Fibroblast of peridontal ligament (primary cell): ENCODE results near the gene SPINK13.
"Not testable (repeated sequence)": the region's sequence is repeated elsewhere in the genome, so short reads cannot be mapped to it uniquely, and the experiment has no call there.

Experiments
- DNase-seq: peaks from one replicate; pipeline ENCODE4 v3.0.0-alpha.2; 2010; ENCODE audit errors: extremely low read depth

Gene SPINK13

DNA sequence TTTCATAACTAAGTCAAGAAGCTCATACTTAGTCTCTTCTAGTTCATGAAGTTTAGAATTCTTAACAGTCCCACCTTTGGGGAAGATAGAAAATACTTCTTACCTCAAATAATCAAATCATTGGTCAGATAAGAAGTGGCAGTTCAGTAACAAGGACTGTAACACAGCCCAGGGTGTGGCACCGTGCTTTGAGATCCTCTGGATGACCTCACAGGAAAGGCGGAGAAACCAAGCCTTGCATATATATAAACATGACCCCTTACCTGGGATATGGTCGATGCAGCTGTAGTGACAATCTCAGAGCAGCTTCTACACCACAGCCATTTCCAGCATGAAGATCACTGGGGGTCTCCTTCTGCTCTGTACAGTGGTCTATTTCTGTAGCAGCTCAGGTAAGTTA lies 43.6 kb downstream of the SPINK13 start, which contains the start of gene SPINK7:
Gene SPINK7 (plus strand): TSS at position 271 of the 400 bp plus-strand sequence. CDS start 61 bp downstream, at position 332.
- DNase-seq: no peak

DNA sequence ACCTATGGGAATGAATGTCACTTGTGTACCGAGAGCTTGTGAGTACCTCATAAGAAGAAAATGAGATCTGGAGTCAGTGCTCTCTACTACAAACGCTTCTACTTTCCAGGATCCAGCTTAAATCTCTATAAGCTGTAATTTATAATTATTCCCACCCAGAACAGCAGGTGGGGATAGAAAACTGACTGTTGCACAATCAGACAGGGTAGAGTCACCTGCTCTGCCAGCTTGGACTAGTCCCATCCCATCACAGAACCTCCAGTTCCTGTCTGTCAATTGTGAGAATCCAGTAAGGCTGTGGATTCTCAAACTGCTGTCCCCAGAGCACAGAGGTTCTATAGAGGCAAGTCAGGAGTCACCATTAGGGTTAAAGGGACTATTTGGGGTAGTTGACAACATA lies 45.6 kb downstream of the SPINK13 start:
- no peak for DNase-seq

DNA sequence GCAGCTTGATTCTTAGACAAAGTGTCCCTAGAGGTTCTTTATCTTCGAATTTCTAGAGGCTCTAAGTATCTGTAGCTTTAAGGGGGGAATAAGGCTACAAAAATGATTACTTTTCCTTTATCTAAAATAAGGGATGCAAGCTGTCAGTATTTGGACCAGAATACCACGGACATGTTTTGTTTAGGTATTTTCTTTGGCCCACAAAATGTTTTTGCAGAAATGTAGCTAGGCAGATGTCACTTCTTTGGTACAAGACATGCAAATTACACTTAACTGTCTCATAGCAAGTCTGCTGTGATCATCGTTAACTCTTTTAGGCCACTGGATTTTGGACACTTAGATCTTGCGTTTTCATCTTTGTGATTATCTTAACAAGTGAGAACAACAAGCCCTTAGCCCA lies 46.1 kb downstream of the SPINK13 start:
- DNase-seq: no peak

DNA sequence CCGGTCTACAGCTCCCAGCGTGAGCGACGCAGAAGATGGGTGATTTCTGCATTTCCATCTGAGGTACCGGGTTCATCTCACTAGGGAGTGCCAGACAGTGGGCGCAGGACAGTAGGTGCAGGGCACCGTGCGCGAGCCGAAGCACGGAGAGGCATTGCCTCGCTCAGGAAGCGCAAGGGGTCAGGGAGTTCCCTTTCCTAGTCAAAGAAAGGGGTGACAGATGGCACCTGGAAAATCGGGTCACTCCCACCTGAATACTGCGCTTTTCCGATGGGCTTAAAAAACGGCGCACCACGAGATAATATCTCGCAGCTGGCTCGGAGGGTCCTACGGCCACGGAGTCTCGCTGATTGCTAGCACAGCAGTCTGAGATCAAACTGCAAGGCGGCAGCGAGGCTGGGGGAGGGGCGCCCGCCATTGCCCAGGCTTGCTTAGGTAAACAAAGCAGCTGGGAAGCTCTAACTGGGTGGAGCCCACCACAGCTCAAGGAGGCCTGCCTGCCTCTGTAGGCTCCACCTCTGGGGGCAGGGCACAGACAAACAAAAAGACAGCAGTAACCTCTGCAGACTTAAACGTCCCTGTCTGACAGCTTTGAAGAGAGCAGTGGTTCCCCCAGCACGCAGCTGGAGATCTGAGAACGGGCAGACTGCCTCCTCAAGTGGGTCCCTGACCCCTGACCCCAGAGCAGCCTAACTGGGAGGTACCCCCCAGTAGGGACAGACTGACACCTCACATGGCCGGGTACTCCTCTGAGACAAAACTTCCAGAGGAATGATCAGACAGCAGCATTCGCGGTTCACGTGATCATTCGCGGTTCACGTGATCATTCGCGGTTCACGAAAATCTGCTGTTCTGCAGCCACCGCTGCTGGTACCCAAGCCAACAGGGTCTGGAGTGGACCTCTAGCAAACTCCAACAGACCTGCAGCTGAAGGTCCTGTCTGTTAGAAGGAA lies 51.7 kb downstream of the SPINK13 start:
- DNase-seq: not testable (repeated sequence)

DNA sequence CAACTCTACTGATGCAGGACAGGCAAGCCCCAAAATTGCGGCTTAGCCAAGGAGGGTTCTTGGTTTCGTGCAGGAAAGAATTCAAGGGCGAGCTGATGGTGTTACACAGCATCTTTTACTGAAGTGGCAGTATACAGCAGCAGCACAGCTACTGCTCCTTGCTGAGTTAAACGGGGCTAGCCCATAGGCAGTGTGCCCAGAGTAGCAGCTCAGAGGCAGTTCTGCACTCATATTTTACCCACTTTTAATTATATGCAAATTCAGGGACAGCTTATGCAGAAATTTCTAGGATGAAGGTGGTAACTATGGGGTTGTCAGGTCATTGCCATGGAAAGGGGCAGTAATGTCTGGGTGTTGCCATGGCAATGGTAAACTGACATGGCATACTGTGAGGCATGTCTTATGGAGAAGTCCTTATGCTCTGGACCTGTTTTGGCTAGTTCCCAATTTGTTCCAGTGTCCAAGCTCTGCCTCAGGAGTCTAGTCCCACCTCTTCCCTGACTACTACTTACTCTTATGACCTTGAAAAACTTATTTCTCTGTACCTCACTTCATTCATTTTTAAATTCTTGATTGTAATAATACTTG lies 64.8 kb downstream of the SPINK13 start:
- no peak for DNase-seq

DNA sequence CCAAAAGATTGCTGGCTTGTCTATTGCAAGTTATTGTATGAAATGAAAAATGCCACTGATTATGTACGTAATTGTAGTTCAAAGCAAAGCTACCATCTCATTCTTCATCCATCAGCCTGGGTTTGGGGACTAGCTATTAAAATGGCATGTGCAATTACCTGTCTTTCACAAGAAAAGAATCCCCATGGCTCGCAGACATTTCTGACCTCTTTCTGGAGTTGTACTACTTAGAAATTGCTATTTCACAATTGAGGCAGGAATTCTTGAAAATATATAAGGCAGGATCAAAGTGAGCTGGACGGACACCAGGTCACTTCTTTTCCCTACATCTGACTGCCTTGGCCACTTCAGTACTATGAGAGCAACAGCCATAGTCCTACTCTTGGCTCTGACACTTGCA lies 66.7 kb downstream of the SPINK13 start, which contains the start of gene SPINK9:
Gene SPINK9 (plus strand): TSS at position 301 of the 400 bp plus-strand sequence. CDS start 55 bp downstream, at position 356.
- DNase-seq: no peak
